Nephron (organoid): ENCODE measurements around the gene COX10.

Experiments used
- H3K27ac Mint-ChIP-seq, 3 experiments: 2 replicates each; pipeline ENCODE4 v1.8.0; 2020; ENCODE audit warnings: mixed read lengths in 3 of 3, mild to moderate bottlenecking in 2 of 3, moderate library complexity in 1 of 3
- H3K27me3 Mint-ChIP-seq: 2 replicates; pipeline ENCODE4 v1.8.0; 2021; ENCODE audit warnings: low read depth, mild to moderate bottlenecking, moderate library complexity, mixed read lengths
- H3K36me3 Mint-ChIP-seq: 2 replicates; pipeline ENCODE4 v1.8.0; 2020; ENCODE audit warnings: low read depth, mixed read lengths
- H3K4me1 Mint-ChIP-seq: 2 replicates; pipeline ENCODE4 v1.8.0; 2020; ENCODE audit warnings: mixed read lengths
- H3K4me3 Mint-ChIP-seq, 3 experiments: 2 replicates each; pipeline ENCODE4 v1.8.0; 2020; ENCODE audit warnings: mild to moderate bottlenecking in 3 of 3, mixed read lengths in 3 of 3, moderate library complexity in 2 of 3
- H3K9me3 Mint-ChIP-seq: 2 replicates; pipeline ENCODE4 v1.8.0; 2020; ENCODE audit warnings: mixed read lengths
- TF ChIP-seq, protein P1 (sequence below), 3 experiments: fragments of 200-600 bp; sonication (generic); IDR thresholded peaks; one replicate each; pipeline ENCODE4 v1.5.0; 2021; ENCODE audit warnings: antibody characterized with exemption in 3 of 3; ENCODE audit not compliant: unreplicated experiment in 3 of 3

COX10 gene

GRCh38 chr17:14091367-14091766, 22.1 kb downstream of the COX10 start:
- TF ChIP-seq, protein P1, sequence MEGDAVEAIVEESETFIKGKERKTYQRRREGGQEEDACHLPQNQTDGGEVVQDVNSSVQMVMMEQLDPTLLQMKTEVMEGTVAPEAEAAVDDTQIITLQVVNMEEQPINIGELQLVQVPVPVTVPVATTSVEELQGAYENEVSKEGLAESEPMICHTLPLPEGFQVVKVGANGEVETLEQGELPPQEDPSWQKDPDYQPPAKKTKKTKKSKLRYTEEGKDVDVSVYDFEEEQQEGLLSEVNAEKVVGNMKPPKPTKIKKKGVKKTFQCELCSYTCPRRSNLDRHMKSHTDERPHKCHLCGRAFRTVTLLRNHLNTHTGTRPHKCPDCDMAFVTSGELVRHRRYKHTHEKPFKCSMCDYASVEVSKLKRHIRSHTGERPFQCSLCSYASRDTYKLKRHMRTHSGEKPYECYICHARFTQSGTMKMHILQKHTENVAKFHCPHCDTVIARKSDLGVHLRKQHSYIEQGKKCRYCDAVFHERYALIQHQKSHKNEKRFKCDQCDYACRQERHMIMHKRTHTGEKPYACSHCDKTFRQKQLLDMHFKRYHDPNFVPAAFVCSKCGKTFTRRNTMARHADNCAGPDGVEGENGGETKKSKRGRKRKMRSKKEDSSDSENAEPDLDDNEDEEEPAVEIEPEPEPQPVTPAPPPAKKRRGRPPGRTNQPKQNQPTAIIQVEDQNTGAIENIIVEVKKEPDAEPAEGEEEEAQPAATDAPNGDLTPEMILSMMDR (IDR thresholded peaks at IDR 0.05; ENCODE audit: unreplicated experiment in 3 of 3) = no peak
- Mint-ChIP-seq H3K27me3 (no peaks in the 10 kb centered on the region), H3K27ac (no peak overlapping the region), H3K4me1 (no peaks in the 10 kb centered on the region), H3K36me3 (peaks cover 7% of the 10 kb centered on the region), H3K4me3 (no peak overlapping the region), H3K9me3 (no peaks in the 10 kb centered on the region)

DNA sequence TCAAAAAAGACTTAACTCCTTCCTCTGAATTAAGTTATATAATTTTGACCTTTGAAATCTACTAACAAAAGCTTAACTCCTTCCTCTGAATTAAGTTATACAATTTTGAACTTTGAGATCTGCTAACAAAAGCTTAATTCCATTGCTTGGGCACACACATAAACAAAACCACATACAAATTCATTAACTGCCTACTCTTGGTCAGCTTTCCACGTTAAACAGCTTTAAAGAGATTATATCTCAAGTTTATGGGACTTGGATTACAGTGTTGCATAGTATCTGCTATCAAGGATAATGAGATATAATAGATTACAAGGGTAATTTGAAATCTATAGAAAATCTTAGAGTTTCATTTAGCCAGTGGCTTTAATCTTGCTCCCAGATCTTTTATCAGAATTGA, 23.5 kb downstream of the COX10 start:
- TF ChIP-seq, protein P1 (IDR thresholded peaks at IDR 0.05; ENCODE audit: unreplicated experiment in 3 of 3) = no peak
- H3K36me3 Mint-ChIP-seq = peaks cover 7% of the 10 kb centered on the region
- no peak overlapping the region for H3K4me3 Mint-ChIP-seq
- no peak overlapping the region for H3K27ac Mint-ChIP-seq
- no peaks in the 10 kb centered on the region for H3K9me3 Mint-ChIP-seq
- no peaks in the 10 kb centered on the region for H3K4me1 Mint-ChIP-seq
- no peaks in the 10 kb centered on the region for H3K27me3 Mint-ChIP-seq

- Mint-ChIP-seq H3K4me3 (no peak overlapping the region), H3K4me1 (no peaks in the 10 kb centered on the region), H3K36me3 (no peaks in the 10 kb centered on the region), H3K9me3 (no peaks in the 10 kb centered on the region), H3K27ac (peak overlapping the region in 1 of 3 experiments; percentile 66), H3K27me3 (no peaks in the 10 kb centered on the region)
- TF ChIP-seq, protein P1 (IDR thresholded peaks at IDR 0.05; ENCODE audit: unreplicated experiment in 3 of 3) = no peak
Measured at GRCh38 chr17:14094676-14095601, 25.6 kb downstream of the COX10 start.

DNA sequence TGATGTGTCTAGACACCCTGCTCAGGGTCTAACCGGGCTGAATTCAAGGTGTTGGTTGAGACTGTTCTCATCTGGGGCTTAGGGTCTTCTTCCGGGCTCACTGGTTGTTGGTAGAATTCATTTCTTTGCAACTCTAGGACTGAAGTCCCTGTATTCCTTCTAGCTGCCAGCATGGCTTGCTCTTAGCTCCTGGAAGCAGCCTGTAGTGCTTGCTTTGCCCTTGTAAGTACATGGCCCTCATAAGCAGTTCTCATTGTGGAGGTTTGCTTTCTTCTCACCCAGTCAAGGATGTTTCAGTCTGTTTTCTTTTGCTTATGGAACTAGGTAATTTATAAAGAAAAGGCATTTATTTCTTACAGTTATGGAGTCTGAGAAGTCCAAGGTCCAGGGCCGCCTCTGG, 26.3 kb downstream of the COX10 start:
- Mint-ChIP-seq H3K4me3 (no peak overlapping the region), H3K27me3 (no peaks in the 10 kb centered on the region), H3K9me3 (no peaks in the 10 kb centered on the region), H3K27ac (no peak overlapping the region), H3K36me3 (no peaks in the 10 kb centered on the region), H3K4me1 (no peaks in the 10 kb centered on the region)
- TF ChIP-seq, protein P1 (IDR thresholded peaks at IDR 0.05; ENCODE audit: unreplicated experiment in 3 of 3) = no peak

GRCh38 chr17:14098246-14098645, 28.9 kb downstream of the COX10 start:
- TF ChIP-seq, protein P1 (IDR thresholded peaks at IDR 0.05; ENCODE audit: unreplicated experiment in 3 of 3) = no peak
- H3K27me3 Mint-ChIP-seq = no peaks in the 10 kb centered on the region
- peaks cover 6% of the 10 kb centered on the region for H3K36me3 Mint-ChIP-seq
- H3K27ac Mint-ChIP-seq = no peak overlapping the region
- no peaks in the 10 kb centered on the region for H3K9me3 Mint-ChIP-seq
- no peak overlapping the region for H3K4me3 Mint-ChIP-seq
- H3K4me1 Mint-ChIP-seq = no peaks in the 10 kb centered on the region

DNA sequence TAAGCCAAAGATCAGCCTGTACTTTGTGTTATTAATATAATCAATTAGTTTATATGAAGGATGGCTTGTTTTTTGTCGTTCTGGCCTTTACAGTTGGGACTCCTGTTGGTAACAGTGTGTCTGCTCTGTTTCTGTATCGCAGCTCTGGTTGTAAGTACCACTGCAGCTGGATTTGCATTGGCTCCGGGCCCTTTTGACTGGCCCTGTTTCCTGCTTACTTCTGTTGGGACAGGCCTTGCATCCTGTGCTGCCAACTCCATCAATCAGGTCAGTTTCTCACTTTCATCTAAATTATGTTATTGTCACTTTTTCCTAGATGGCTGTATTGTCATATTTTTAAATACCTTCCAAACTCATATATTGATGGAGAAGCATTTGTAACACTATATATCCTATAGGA, 32.7 kb downstream of the COX10 start:
- TF ChIP-seq, protein P1 (IDR thresholded peaks at IDR 0.05; ENCODE audit: unreplicated experiment in 3 of 3) = no peak
- no peaks in the 10 kb centered on the region for H3K27me3 Mint-ChIP-seq
- no peaks in the 10 kb centered on the region for H3K4me1 Mint-ChIP-seq
- no peak overlapping the region for H3K4me3 Mint-ChIP-seq
- no peak overlapping the region for H3K27ac Mint-ChIP-seq
- H3K9me3 Mint-ChIP-seq = no peaks in the 10 kb centered on the region
- peaks cover 6% of the 10 kb centered on the region for H3K36me3 Mint-ChIP-seq
